GM18867 (cell line): ENCODE data around the gene CYP2R1.

Experiments
- ATAC-seq: cut with Tn5 transposase; IDR thresholded peaks from one replicate; pipeline ENCODE4 v1.9.1; 2021; ENCODE audit warnings: mild to moderate bottlenecking, moderate library complexity; ENCODE audit not compliant: unreplicated experiment

CYP2R1 gene

GRCh38 chr11:14835496-14836492 lies 56.2 kb downstream of the CYP2R1 start:
- no peak for ATAC-seq
